Embryonic facial prominence (tissue), 1 donor: ENCODE results near the gene LRRC27.

Experiments
- DNase-seq: peaks from one replicate; pipeline ENCODE4 v3.0.0-alpha.2; 2016; ENCODE audit errors: extremely low spot score

The LRRC27 gene

GRCh38 chr10:132357286-132358058 lies 25.5 kb downstream of the LRRC27 start:
- DNase-seq = no peak

- no peak for DNase-seq
Measured at GRCh38 chr10:132359305-132360040, 27.5 kb downstream of the LRRC27 start.

- no peak for DNase-seq
Measured at GRCh38 chr10:132360766-132361447, 28.9 kb downstream of the LRRC27 start.

- DNase-seq = no peak
Measured at GRCh38 chr10:132361581-132362101, 29.6 kb downstream of the LRRC27 start.

GRCh38 chr10:132362151-132362611 lies 30.2 kb downstream of the LRRC27 start:
- no peak for DNase-seq

- DNase-seq = no peak
Measured at GRCh38 chr10:132363376-132363775, 31.4 kb downstream of the LRRC27 start.

- DNase-seq = no peak
Measured at GRCh38 chr10:132363921-132364593, 32.1 kb downstream of the LRRC27 start.

- DNase-seq = no peak
Measured at GRCh38 chr10:132364594-132364970, 32.6 kb downstream of the LRRC27 start.

- no peak for DNase-seq
Measured at GRCh38 chr10:132365102-132365501, 33.1 kb downstream of the LRRC27 start.

GRCh38 chr10:132366006-132366405 lies 34.0 kb downstream of the LRRC27 start:
- DNase-seq = no peak

- DNase-seq = no peak
Measured at GRCh38 chr10:132366499-132366898, 34.5 kb downstream of the LRRC27 start.

GRCh38 chr10:132368391-132368790 lies 36.4 kb downstream of the LRRC27 start:
- no peak for DNase-seq

- DNase-seq = no peak
Measured at GRCh38 chr10:132368881-132369635, 37.1 kb downstream of the LRRC27 start.

GRCh38 chr10:132369636-132370185 lies 37.7 kb downstream of the LRRC27 start:
- DNase-seq = no peak

- no peak for DNase-seq
Measured at GRCh38 chr10:132370426-132371340, 38.7 kb downstream of the LRRC27 start.

GRCh38 chr10:132371641-132372081 lies 39.7 kb downstream of the LRRC27 start:
- no peak for DNase-seq

GRCh38 chr10:132372516-132373095 lies 40.6 kb downstream of the LRRC27 start:
- no peak for DNase-seq

- no peak for DNase-seq
Measured at GRCh38 chr10:132373241-132373955, 41.4 kb downstream of the LRRC27 start.
